ENCODE results near the gene TUBGCP5.

GRCh38 chr15:23026218-23026617 lies 13.2 kb downstream of the TUBGCP5 start:
- TF ChIP-seq POLR2AphosphoS5 (IDR thresholded peaks at IDR 0.05; ENCODE audit: low read depth) (no peak), EZH2phosphoT487 (IDR thresholded peaks at IDR 0.05; ENCODE audit: unreplicated experiment) (no peak), EZH2 (IDR thresholded peaks at IDR 0.05; ENCODE audit: low read depth, unreplicated experiment) (no peak), JUNB (IDR thresholded peaks at IDR 0.05; ENCODE audit: unreplicated experiment) (no peak), CTCF (conservative IDR thresholded peaks at IDR 0.05; ENCODE audit: low read depth in 2 of 2) (no peak), ZNF331 (CRISPR knock-in tag; IDR thresholded peaks at IDR 0.05; ENCODE audit: low read depth) (no peak)
